ENCODE measurements around the gene FKTN.

Gene FKTN

GRCh38 chr9:105625088-105625487 lies 67.2 kb downstream of the FKTN start:
- no peak for TF ChIP-seq CTCF (IDR thresholded peaks at IDR 0.05)

- no peak for TF ChIP-seq CTCF (IDR thresholded peaks at IDR 0.05)
Measured at GRCh38 chr9:105632807-105633206, 74.9 kb downstream of the FKTN start.

- no peak for TF ChIP-seq CTCF (IDR thresholded peaks at IDR 0.05)
Measured at GRCh38 chr9:105633411-105633810, 75.5 kb downstream of the FKTN start.

GRCh38 chr9:105636331-105636730 lies 78.4 kb downstream of the FKTN start:
- TF ChIP-seq CTCF (IDR thresholded peaks at IDR 0.05): no peak

GRCh38 chr9:105637787-105638395 lies 80.0 kb downstream of the FKTN start:
- peak; percentile 68 for TF ChIP-seq CTCF (IDR thresholded peaks at IDR 0.05)

- TF ChIP-seq CTCF (IDR thresholded peaks at IDR 0.05): no peak
Measured at GRCh38 chr9:105639936-105640335, 82.0 kb downstream of the FKTN start.

GRCh38 chr9:105643795-105644194 lies 85.9 kb downstream of the FKTN start:
- TF ChIP-seq CTCF (IDR thresholded peaks at IDR 0.05): no peak
